Bronchial epithelial cell (primary cell): ENCODE results near the gene CLASP2. TPM values are rescaled to one million over a fixed set of nuclear protein-coding genes. Genes with fewer than 3 reads are reported as not detected.

Experiments used
- DNase-seq: peaks from one replicate; pipeline ENCODE4 v3.0.0-alpha.2; 2010; ENCODE audit warnings: low read depth
- FAIRE-seq: peaks from 2 replicates; lab custom pipeline; 2011; peaks lifted over from hg19 to GRCh38; lab: Jason Lieb, UNC
- H3K27me3 ChIP-seq: 2 replicates; pipeline ENCODE4 v1.5.1; 2011; ENCODE audit warnings: low read length; ENCODE audit not compliant: control insufficient read depth, insufficient read depth
- H3K36me3 ChIP-seq: 2 replicates; pipeline ENCODE4 v1.5.1; 2011; ENCODE audit warnings: low read length; ENCODE audit not compliant: control insufficient read depth, insufficient read depth
- H3K4me3 ChIP-seq: 2 replicates; pipeline ENCODE4 v1.5.1; 2011; ENCODE audit warnings: mild to moderate bottlenecking, low read depth, low read length, control low read depth
- CTCF ChIP-seq: IDR thresholded peaks from 2 replicates; pipeline ENCODE4 v1.5.1; 2011; ENCODE audit warnings: mild to moderate bottlenecking, moderate library complexity, low read length, control low read depth, inconsistent platforms; ENCODE audit not compliant: insufficient read depth, severe bottlenecking
- total RNA-seq: library from RNA; depleted of rRNA; stranded (reverse); fragments of >200 nt; gene quantifications from 2 replicates; pipeline ENCODE4 v1.2.1, GENCODE V29; 2014

Gene CLASP2
- total RNA-seq, 1 donor from 2014 or later, result 43.4 TPM

DNA sequence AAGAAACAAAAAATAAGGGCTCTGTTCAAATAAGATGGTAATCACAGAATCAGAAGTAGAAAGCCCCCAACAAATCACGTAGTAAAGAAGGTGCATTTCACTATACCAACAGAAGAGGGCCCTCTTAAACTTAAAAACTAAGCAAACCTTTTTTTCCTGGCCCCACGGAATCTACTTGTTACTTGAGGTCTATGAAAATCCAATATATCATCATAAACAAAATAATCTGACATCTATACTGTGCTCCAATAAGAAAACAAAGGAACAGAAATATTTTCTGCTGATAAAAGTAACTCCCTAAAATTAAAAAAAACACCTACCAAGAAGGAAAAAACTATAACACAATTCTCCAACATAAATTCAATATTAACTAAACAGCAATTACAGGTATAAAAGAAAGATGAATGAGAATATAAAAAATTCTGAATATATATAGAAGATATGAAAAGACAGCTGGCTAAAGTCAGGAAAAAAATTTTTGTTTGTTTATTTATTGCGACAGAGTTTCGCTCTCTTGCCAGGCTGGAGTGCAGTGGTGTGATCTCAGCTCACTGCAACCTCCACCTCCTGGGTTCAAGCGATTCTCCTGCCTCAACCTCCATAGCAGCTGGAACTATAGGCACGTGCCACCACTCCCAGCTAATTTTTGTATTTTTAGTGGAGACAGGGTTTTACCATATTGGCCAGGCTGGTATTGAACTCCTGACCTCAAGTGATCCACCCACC lies 81.8 kb downstream of the CLASP2 start:
- peak; percentile 59 for DNase-seq
- TF ChIP-seq CTCF, result peak; percentile 47
- Histone ChIP-seq H3K27me3 (no peaks in the 10 kb centered on the region), H3K4me3 (no peak overlapping the region), H3K36me3 (peaks cover 2% of the 10 kb centered on the region)
- FAIRE-seq, result no peak

DNA sequence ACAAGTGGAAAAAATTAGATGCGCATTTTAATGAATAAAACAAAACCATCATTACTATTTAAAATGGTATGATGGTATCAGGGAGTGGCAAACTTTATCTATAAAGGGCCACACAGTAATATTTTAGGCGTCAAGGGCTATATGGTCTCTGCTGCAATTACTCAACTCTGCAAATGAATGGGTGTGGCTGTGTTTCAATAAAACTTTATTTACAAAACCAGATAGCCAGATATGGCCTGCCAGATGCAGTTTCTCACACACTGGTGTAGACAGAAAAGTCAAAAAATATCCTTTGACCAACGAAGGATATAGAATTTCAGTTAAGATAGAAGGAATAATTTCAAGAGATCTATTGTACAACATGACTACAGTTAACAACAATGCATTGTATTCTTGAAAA lies 83.8 kb downstream of the CLASP2 start:
- DNase-seq (no peak), FAIRE-seq (no peak)
- Histone ChIP-seq H3K4me3 (no peak overlapping the region), H3K36me3 (peaks cover 2% of the 10 kb centered on the region), H3K27me3 (no peaks in the 10 kb centered on the region)
- no peak for TF ChIP-seq CTCF

GRCh38 chr3:33629219-33629618 lies 88.8 kb downstream of the CLASP2 start:
- DNase-seq, result no peak
- H3K36me3 ChIP-seq, result peaks cover 2% of the 10 kb centered on the region

GRCh38 chr3:33624756-33625155 lies 93.3 kb downstream of the CLASP2 start:
- DNase-seq (no peak), FAIRE-seq (no peak)
- H3K4me3 ChIP-seq, result no peak overlapping the region
- no peak for TF ChIP-seq CTCF
- H3K27me3 ChIP-seq, result no peaks in the 10 kb centered on the region
- no peaks in the 10 kb centered on the region for H3K36me3 ChIP-seq

More at GRCh38 chr3:33629219-33629618, 88.8 kb downstream of the CLASP2 start:
- Histone ChIP-seq H3K4me3 (no peak overlapping the region), H3K27me3 (no peaks in the 10 kb centered on the region)
- no peak for FAIRE-seq
- TF ChIP-seq CTCF, result no peak

GRCh38 chr3:33613041-33613440 lies 105.0 kb downstream of the CLASP2 start:
- Histone ChIP-seq H3K36me3 (peaks cover 3% of the 10 kb centered on the region), H3K27me3 (no peaks in the 10 kb centered on the region), H3K4me3 (no peak overlapping the region)
- no peak for TF ChIP-seq CTCF
- no peak for DNase-seq
- FAIRE-seq, result no peak

DNA sequence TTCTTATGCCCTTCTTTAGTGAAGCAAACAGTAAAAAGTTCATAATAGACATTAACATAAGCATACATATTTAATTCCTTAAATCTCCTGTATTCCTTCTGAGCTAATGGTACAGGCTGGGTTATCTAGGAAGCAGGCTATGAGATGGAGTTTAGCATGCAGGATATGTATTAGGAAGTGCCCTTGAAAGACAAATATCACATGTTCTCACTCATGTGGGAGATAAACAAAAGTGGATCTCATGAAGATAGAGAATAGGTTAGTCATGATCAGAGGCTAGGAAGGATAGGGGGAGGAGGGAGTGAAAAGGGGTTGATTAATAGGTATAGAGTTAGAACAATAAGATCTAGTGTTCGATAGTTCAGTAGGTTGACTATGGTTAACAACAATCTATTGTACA lies 105.4 kb downstream of the CLASP2 start:
- Histone ChIP-seq H3K36me3 (peaks cover 3% of the 10 kb centered on the region), H3K27me3 (no peaks in the 10 kb centered on the region), H3K4me3 (no peak overlapping the region)
- no peak for FAIRE-seq
- TF ChIP-seq CTCF, result no peak
- DNase-seq, result no peak
